Omental fat pad (tissue), 4 donors: ENCODE data around the gene NEIL1. TPM values are rescaled to one million over a fixed set of nuclear protein-coding genes. Genes with fewer than 3 reads are reported as not detected.
"Not testable (repeated sequence)": the region's sequence is repeated elsewhere in the genome, so short reads cannot be mapped to it uniquely, and the experiment has no call there.

Experiments used
- ATAC-seq: fragments of 150-250 bp; one replicate; pipeline ENCODE4 v1.9.1; 2016; ENCODE audit warnings: mild to moderate bottlenecking, moderate library complexity; ENCODE audit not compliant: low FRiP score
- DNase-seq: peaks from one replicate; pipeline ENCODE4 v3.0.0-alpha.2; 2019; ENCODE audit warnings: low spot score
- CTCF ChIP-seq, 3 donors: fragments of 450-650 bp; IDR thresholded peaks; one replicate each; pipeline ENCODE4 v1.5.1; 2016 to 2017; ENCODE audit warnings: antibody characterized with exemption in 3 of 3, mild to moderate bottlenecking in 3 of 3, moderate library complexity in 2 of 3
- total RNA-seq, 4 donors: library from RNA; depleted of rRNA; stranded (reverse); fragments of >200 nt; gene quantifications; one replicate each; pipeline ENCODE4 v1.1.0, GENCODE V29; 2016

The NEIL1 gene
- total RNA-seq, result 10 to 100 TPM; 13.3 to 41.8 (median 29.9) TPM

GRCh38 chr15:75346796-75347221 lies at the start of gene NEIL1:
TSS of gene NEIL1 (plus strand) at chr15:75347039. CDS start at chr15:75348906, 1,867 bp downstream.
- no peak for ATAC-seq
- TF ChIP-seq CTCF (IDR thresholded peaks at IDR 0.05), result no peak
- no peak for DNase-seq

- not testable (repeated sequence) for ATAC-seq, DNase-seq
Observed at GRCh38 chr15:75298541-75299310, 48.1 kb upstream of the NEIL1 start.

GRCh38 chr15:75299311-75299688 lies 47.5 kb upstream of the NEIL1 start:
- not testable (repeated sequence) for ATAC-seq
- peak; percentile 31 for DNase-seq

GRCh38 chr15:75300026-75300425 lies 46.8 kb upstream of the NEIL1 start:
- ATAC-seq, DNase-seq: not testable (repeated sequence)

- ATAC-seq (no peak), DNase-seq (no peak)
- TF ChIP-seq CTCF (IDR thresholded peaks at IDR 0.05), result no peak
Observed at GRCh38 chr15:75302318-75302717, 44.5 kb upstream of the NEIL1 start.

GRCh38 chr15:75302753-75303152 lies 44.1 kb upstream of the NEIL1 start:
- not testable (repeated sequence) for DNase-seq, ATAC-seq

- no peak for TF ChIP-seq CTCF (IDR thresholded peaks at IDR 0.05)
- ATAC-seq (no peak), DNase-seq (no peak)
Observed at GRCh38 chr15:75306188-75306587, 40.7 kb upstream of the NEIL1 start.

GRCh38 chr15:75307778-75308390 lies 39.0 kb upstream of the NEIL1 start:
- DNase-seq, result no peak
- TF ChIP-seq CTCF (IDR thresholded peaks at IDR 0.05), result no peak
- ATAC-seq, result no peak

- ATAC-seq (no peak), DNase-seq (no peak)
- no peak for TF ChIP-seq CTCF (IDR thresholded peaks at IDR 0.05)
Observed at GRCh38 chr15:75309711-75310110, 37.1 kb upstream of the NEIL1 start.

GRCh38 chr15:75312548-75312947 lies 34.3 kb upstream of the NEIL1 start:
- ATAC-seq, DNase-seq: not testable (repeated sequence)
